H9 (cell line): ENCODE measurements around the gene LRMDA. TPM values are rescaled to one million over a fixed set of nuclear protein-coding genes. Genes with fewer than 3 reads are reported as not detected.

Source experiments
- DNase-seq: peaks from one replicate; pipeline ENCODE4 v3.0.0-alpha.2; 2017
- H2AFZ ChIP-seq: one replicate; pipeline ENCODE4 v1.6.1; 2013; ENCODE audit warnings: mild to moderate bottlenecking, low read length, control low read depth, moderate library complexity
- H2AK5ac ChIP-seq: 2 replicates; pipeline ENCODE4 v1.6.1; 2013; ENCODE audit warnings: low read length, control low read depth, mixed read lengths; ENCODE audit not compliant: insufficient read length
- H2BK120ac ChIP-seq: one replicate; pipeline ENCODE4 v1.6.1; 2013; ENCODE audit warnings: low read depth, mild to moderate bottlenecking, low read length, control low read depth, inconsistent platforms; ENCODE audit not compliant: poor library complexity, severe bottlenecking
- H2BK12ac ChIP-seq: 2 replicates; pipeline ENCODE4 v1.6.1; 2013; ENCODE audit warnings: low read length, control low read depth, mixed read lengths, low read depth; ENCODE audit not compliant: insufficient read length
- H2BK15ac ChIP-seq: 2 replicates; pipeline ENCODE4 v1.6.1; 2013; ENCODE audit warnings: low read depth, low read length, control low read depth
- H2BK20ac ChIP-seq: one replicate; pipeline ENCODE4 v1.6.1; 2013; ENCODE audit warnings: low read depth, mild to moderate bottlenecking, low read length, control low read depth, inconsistent platforms; ENCODE audit not compliant: poor library complexity, severe bottlenecking
- H2BK5ac ChIP-seq: 2 replicates; pipeline ENCODE4 v1.6.1; 2013; ENCODE audit warnings: low read length, control low read depth, mixed read lengths; ENCODE audit not compliant: insufficient read length
- H3K14ac ChIP-seq: 2 replicates; pipeline ENCODE4 v1.6.1; 2013; ENCODE audit warnings: low read length, control low read depth; ENCODE audit not compliant: insufficient read depth
- H3K18ac ChIP-seq: 2 replicates; pipeline ENCODE4 v1.6.1; 2013; ENCODE audit warnings: low read depth, mild to moderate bottlenecking, mixed read lengths, low read length, control low read depth; ENCODE audit not compliant: insufficient read length
- H3K23ac ChIP-seq: 2 replicates; pipeline ENCODE4 v1.6.1; 2013; ENCODE audit warnings: low read length, control low read depth, mixed read lengths, low read depth; ENCODE audit not compliant: insufficient read length
- H3K23me2 ChIP-seq: 2 replicates; pipeline ENCODE4 v1.6.1; 2013; ENCODE audit warnings: low read depth, mild to moderate bottlenecking, mixed read lengths, low read length, control low read depth; ENCODE audit not compliant: insufficient read length, poor library complexity, severe bottlenecking
- H3K27ac ChIP-seq: 2 replicates; pipeline ENCODE4 v1.5.1; 2013; ENCODE audit warnings: low read length, control low read depth, mixed read lengths, low read depth; ENCODE audit not compliant: insufficient read length
- H3K27me3 ChIP-seq: 2 replicates; pipeline ENCODE4 v1.6.1; 2013; ENCODE audit warnings: low read length, control low read depth, inconsistent platforms; ENCODE audit not compliant: insufficient read depth
- H3K4ac ChIP-seq: 2 replicates; pipeline ENCODE4 v1.6.1; 2013; ENCODE audit warnings: low read depth, mild to moderate bottlenecking, control low read depth, inconsistent platforms, low read length, moderate library complexity
- H3K4me1 ChIP-seq: 2 replicates; pipeline ENCODE4 v1.6.1; 2013; ENCODE audit warnings: low read length, control low read depth, inconsistent platforms; ENCODE audit not compliant: insufficient read depth
- H3K4me2 ChIP-seq: 2 replicates; pipeline ENCODE4 v1.6.1; 2013; ENCODE audit warnings: low read length, control low read depth, mixed read lengths; ENCODE audit not compliant: insufficient read length, insufficient read depth
- H3K56ac ChIP-seq: 2 replicates; pipeline ENCODE4 v1.6.1; 2013; ENCODE audit warnings: low read depth, mild to moderate bottlenecking, mixed read lengths, low read length, control low read depth; ENCODE audit not compliant: insufficient read length
- H3K79me1 ChIP-seq: 2 replicates; pipeline ENCODE4 v1.6.1; 2013; ENCODE audit warnings: low read depth, mild to moderate bottlenecking, moderate library complexity, low read length, control low read depth, inconsistent platforms; ENCODE audit not compliant: insufficient read depth, poor library complexity, severe bottlenecking
- H3K79me2 ChIP-seq: 2 replicates; pipeline ENCODE4 v1.6.1; 2013; ENCODE audit warnings: low read length, control low read depth, inconsistent platforms; ENCODE audit not compliant: insufficient read depth
- H3K9ac ChIP-seq: 2 replicates; pipeline ENCODE4 v1.6.1; 2013; ENCODE audit warnings: low read length, control low read depth, mixed read lengths; ENCODE audit not compliant: insufficient read length; ENCODE audit errors: extremely low read depth
- H3K9me3 ChIP-seq: one replicate; pipeline ENCODE4 v1.6.1; 2013; ENCODE audit warnings: low read depth, low read length, inconsistent platforms; ENCODE audit not compliant: control insufficient read depth
- H3T11ph ChIP-seq: one replicate; pipeline ENCODE4 v1.6.1; 2013; ENCODE audit warnings: mild to moderate bottlenecking, low read length, control low read depth, inconsistent platforms
- H4K20me1 ChIP-seq: one replicate; pipeline ENCODE4 v1.6.1; 2013; ENCODE audit not compliant: control insufficient read depth, insufficient read length, insufficient read depth
- H4K5ac ChIP-seq: 2 replicates; pipeline ENCODE4 v1.6.1; 2013; ENCODE audit warnings: low read depth, mild to moderate bottlenecking, mixed read lengths, low read length, control low read depth; ENCODE audit not compliant: insufficient read length
- H4K8ac ChIP-seq: replicated peaks from 2 replicates; pipeline ENCODE4 v1.6.1; 2013; ENCODE audit warnings: low read length, control low read depth, mixed read lengths, low read depth; ENCODE audit not compliant: insufficient read length
- H4K91ac ChIP-seq: 2 replicates; pipeline ENCODE4 v1.6.1; 2013; ENCODE audit warnings: low read depth, mild to moderate bottlenecking, moderate library complexity, mixed read lengths, low read length, control low read depth; ENCODE audit not compliant: insufficient read length
- H3K27ac Mint-ChIP-seq, 3 experiments: 2 replicates in 2 of 3; 3 replicates in 1 of 3; pipeline ENCODE4 v1.8.0; 2020 to 2021; ENCODE audit warnings: mixed read lengths in 3 of 3, mild to moderate bottlenecking in 1 of 3, moderate library complexity in 1 of 3
- H3K27me3 Mint-ChIP-seq: 2 replicates; pipeline ENCODE4 v1.8.0; 2021; ENCODE audit warnings: low read depth, mild to moderate bottlenecking, moderate library complexity, mixed read lengths
- H3K36me3 Mint-ChIP-seq, 3 experiments: 2 replicates in 2 of 3; 3 replicates in 1 of 3; pipeline ENCODE4 v1.8.0; 2020 to 2021; ENCODE audit warnings: low read depth in 3 of 3, mixed read lengths in 3 of 3; ENCODE audit not compliant: insufficient read depth in 1 of 3
- H3K4me1 Mint-ChIP-seq, 2 experiments: 2 replicates each; pipeline ENCODE4 v1.8.0; 2020; ENCODE audit warnings: mixed read lengths in 2 of 2
- H3K4me3 Mint-ChIP-seq, 2 experiments: 2 replicates in 1 of 2; 3 replicates in 1 of 2; pipeline ENCODE4 v1.8.0; 2020 to 2021; ENCODE audit warnings: mild to moderate bottlenecking in 2 of 2, mixed read lengths in 2 of 2, moderate library complexity in 1 of 2
- H3K9me3 Mint-ChIP-seq, 2 experiments: 2 replicates in 1 of 2; 3 replicates in 1 of 2; pipeline ENCODE4 v1.8.0; 2020; ENCODE audit warnings: mild to moderate bottlenecking in 2 of 2, mixed read lengths in 2 of 2, moderate library complexity in 1 of 2
- WGBS: extraction: QIAGEN DNeasy Blood & Tissue Kit; methylation state at CpG from one replicate; pipeline ENCODE4 v1.1.7; 2013; ENCODE audit warnings: missing lambda C conversion rate, low lambda C conversion rate, mixed read lengths; ENCODE audit not compliant: insufficient read length; ENCODE audit errors: extremely low coverage; 5-methylcytosine and 5-hydroxymethylcytosine counted together
- total RNA-seq: library from RNA; stranded (reverse); gene quantifications from 2 replicates; pipeline ENCODE4 v1.2.1, GENCODE V29; 2021
- TF ChIP-seq, protein P1 (sequence below): fragments of 200-600 bp; sonication (generic); conservative IDR thresholded peaks from 3 replicates; pipeline ENCODE4 v1.8.0; 2021; ENCODE audit warnings: antibody characterized with exemption, mild to moderate bottlenecking

LRMDA gene
- total RNA-seq, 1 experiment from 2014 or later: 1.8 TPM

- no peak overlapping the region for H2BK120ac ChIP-seq
- TF ChIP-seq, protein P1, sequence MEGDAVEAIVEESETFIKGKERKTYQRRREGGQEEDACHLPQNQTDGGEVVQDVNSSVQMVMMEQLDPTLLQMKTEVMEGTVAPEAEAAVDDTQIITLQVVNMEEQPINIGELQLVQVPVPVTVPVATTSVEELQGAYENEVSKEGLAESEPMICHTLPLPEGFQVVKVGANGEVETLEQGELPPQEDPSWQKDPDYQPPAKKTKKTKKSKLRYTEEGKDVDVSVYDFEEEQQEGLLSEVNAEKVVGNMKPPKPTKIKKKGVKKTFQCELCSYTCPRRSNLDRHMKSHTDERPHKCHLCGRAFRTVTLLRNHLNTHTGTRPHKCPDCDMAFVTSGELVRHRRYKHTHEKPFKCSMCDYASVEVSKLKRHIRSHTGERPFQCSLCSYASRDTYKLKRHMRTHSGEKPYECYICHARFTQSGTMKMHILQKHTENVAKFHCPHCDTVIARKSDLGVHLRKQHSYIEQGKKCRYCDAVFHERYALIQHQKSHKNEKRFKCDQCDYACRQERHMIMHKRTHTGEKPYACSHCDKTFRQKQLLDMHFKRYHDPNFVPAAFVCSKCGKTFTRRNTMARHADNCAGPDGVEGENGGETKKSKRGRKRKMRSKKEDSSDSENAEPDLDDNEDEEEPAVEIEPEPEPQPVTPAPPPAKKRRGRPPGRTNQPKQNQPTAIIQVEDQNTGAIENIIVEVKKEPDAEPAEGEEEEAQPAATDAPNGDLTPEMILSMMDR: no peak
Observed at GRCh38 chr10:76282061-76283025, 850.9 kb downstream of the LRMDA start.

More at GRCh38 chr10:76282061-76283025, 850.9 kb downstream of the LRMDA start:
- Histone ChIP-seq H3K18ac (no peak overlapping the region), H2BK5ac (no peak overlapping the region), H4K91ac (no peak overlapping the region), H3K14ac (no peak overlapping the region), H2AK5ac (no peak overlapping the region), H2BK20ac (no peak overlapping the region), H3K56ac (no peak overlapping the region), H3K79me1 (no peaks in the 10 kb centered on the region), H3K4me2 (no peak overlapping the region), H4K5ac (no peak overlapping the region), H3K4me1 (peaks cover 2% of the 10 kb centered on the region; the same call in 1 of the 2 replicates), H4K20me1 (no peaks in the 10 kb centered on the region), H2AFZ (no peak overlapping the region), H3T11ph (peak overlapping the region; percentile 36), H4K8ac (no peak overlapping the region), H3K9ac (no peak overlapping the region), H3K79me2 (no peaks in the 10 kb centered on the region), H3K4ac (no peak overlapping the region), H3K9me3 (no peaks in the 10 kb centered on the region), H3K27me3 (no peaks in the 10 kb centered on the region), H3K27ac (no peak overlapping the region), H2BK12ac (no peak overlapping the region), H2BK15ac (no peak overlapping the region), H3K23ac (no peak overlapping the region), H3K23me2 (no peaks in the 10 kb centered on the region)
- H3K9me3 Mint-ChIP-seq: peaks cover 4 to 9% of the 10 kb centered on the region in 2 experiments; a peak in 4 of 5 replicates
- peaks cover 4 to 5% of the 10 kb centered on the region in 2 experiments; a peak in 2 of 4 replicates for H3K4me1 Mint-ChIP-seq
- H3K4me3 Mint-ChIP-seq: no peak overlapping the region
- H3K27me3 Mint-ChIP-seq: peaks cover 1% of the 10 kb centered on the region; the same call in 1 of the 2 replicates
- no CpG with 5 or more reads among the region's 13 CpGs for whole genome bisulfite sequencing
- H3K27ac Mint-ChIP-seq: 0 out of 7 replicates have a peak overlapping the region, but pooled peaks of 1 of the 3 experiments have one; percentile 40
- H3K36me3 Mint-ChIP-seq: peaks cover 0 to 11% (median 2%) of the 10 kb centered on the region in 3 experiments; a peak in 5 of 7 replicates
- no peak for DNase-seq
